Measurements from ENCODE around the gene CRYZ.

DNA sequence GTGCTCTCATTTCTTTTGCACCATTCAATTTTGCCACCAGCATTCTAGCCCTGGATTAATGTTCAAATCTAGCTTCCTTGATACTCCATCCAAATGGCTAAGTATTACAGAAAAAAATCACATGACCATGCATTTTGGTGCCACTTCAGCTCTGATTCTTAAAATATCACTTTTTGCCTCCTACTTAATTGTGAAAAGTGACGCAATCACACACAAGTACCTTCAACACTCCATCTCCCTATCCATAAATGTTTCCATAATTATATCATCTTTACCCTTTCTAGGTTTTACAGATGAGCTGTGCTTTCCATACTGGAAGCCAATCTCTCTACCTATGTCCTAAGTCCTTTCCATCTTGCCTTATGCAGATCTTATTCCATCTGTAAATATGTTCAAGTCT is 16.0 kb downstream of the CRYZ start:
- TF ChIP-seq, protein P1, sequence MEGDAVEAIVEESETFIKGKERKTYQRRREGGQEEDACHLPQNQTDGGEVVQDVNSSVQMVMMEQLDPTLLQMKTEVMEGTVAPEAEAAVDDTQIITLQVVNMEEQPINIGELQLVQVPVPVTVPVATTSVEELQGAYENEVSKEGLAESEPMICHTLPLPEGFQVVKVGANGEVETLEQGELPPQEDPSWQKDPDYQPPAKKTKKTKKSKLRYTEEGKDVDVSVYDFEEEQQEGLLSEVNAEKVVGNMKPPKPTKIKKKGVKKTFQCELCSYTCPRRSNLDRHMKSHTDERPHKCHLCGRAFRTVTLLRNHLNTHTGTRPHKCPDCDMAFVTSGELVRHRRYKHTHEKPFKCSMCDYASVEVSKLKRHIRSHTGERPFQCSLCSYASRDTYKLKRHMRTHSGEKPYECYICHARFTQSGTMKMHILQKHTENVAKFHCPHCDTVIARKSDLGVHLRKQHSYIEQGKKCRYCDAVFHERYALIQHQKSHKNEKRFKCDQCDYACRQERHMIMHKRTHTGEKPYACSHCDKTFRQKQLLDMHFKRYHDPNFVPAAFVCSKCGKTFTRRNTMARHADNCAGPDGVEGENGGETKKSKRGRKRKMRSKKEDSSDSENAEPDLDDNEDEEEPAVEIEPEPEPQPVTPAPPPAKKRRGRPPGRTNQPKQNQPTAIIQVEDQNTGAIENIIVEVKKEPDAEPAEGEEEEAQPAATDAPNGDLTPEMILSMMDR (IDR thresholded peaks at IDR 0.05), result no peak
- TF ChIP-seq EP300 (IDR thresholded peaks at IDR 0.05), result no peak

Data from ovary (tissue), 3 donors.